ENCODE results near the gene IL16.

Gene IL16

DNA sequence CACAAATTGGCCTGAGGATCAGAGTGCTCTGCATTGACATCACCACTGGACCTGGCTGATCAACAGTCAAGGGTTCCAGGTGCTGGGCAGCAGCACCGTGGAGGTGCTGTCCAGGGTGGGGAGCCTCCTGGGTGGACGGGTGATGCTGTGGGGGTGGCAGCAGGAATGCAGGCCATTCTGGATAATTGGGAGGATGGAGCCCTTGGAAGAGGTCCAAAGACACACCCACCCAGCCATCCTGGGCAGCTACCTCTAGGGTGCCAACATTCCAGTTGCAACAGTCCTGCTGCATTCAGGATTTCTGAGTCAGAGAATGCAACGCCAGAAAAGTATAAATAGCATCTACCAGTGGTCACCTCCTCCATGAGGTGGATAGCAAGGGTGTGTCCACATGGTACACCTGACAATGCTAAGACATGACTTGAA, 100.5 kb downstream of the IL16 start:
- DNase-seq = no peak

DNA sequence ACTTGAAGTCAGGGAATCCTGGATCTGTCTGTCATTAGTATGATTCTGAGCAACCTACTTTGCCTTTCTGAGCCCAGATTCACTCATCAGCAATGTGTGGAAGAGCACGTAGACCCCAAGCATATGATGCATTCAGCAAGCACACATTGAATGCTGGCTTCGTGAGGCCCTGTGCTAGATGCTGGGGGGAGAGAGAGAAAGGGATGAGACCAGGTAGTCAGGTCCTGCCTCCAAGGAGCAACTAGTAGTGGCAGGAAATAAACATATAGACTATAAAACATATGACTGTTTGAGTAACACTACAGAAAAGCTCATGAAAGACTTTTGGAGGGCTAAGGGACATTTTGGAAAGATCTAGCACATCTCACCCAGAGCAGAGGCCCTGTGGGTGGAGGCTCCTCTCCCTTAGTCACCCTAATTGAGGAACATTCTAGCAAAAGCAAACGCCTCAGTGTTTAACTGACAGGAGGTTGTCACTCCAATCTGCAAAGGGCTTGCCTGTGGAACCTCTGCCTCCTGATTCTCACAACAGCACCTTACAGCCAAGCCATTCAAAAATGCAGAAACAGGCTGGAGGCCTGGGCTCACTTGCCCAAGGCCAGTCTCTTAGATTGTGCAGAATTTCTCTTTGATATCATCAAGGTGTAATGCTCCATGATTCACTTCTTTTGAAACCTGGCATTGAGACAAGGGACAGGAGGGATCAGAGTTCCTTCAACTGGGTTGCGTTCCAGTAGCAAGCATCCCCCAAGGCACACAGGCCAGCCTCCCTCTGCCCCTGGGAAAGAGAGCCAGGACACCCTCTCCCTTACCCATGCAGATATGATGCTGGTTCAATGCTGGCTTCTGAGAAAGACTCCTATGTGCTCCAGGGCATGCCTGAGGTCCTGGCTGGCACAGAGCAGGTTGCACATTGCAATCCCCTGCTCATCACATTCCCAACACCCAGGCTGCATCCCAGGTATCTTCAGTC, 101.2 kb downstream of the IL16 start:
- DNase-seq = no peak

DNA sequence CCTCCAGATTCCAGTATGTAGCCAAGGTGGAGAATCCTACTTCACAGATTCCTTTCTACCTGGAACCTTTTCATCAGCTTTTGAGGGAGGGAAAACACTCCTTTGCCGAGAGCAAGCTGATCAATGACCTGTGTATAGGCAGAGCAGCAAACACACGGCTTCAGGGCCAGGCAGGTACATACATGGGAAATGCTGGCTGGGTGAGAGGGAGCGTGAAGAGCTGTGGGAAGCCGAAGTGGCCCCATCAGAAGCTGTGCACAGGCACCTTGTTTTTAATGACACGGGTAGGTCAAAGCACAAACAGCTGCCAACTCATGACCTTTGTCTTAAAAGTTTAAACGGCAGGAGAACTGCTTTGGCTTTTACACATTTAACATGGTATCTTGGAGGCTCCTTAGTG, 101.9 kb downstream of the IL16 start:
- no peak for DNase-seq

DNA sequence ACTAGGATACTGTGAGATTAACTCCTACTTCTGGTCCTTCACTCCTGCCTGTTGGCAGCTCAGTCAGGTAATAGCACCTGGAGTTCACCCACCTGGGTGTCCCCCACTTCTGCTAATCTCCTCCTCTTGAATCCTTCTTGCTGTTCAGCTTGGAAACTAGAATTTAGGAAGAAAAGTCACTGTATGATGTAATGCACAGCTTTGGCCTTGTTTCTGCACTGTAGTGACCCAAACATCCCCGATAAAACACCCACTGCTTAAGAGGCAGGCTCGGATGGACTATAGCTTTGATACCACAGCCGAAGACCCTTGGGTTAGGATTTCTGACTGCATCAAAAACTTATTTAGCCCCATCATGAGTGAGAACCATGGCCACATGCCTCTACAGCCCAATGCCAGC, 102.5 kb downstream of the IL16 start:
- no peak for DNase-seq

DNA sequence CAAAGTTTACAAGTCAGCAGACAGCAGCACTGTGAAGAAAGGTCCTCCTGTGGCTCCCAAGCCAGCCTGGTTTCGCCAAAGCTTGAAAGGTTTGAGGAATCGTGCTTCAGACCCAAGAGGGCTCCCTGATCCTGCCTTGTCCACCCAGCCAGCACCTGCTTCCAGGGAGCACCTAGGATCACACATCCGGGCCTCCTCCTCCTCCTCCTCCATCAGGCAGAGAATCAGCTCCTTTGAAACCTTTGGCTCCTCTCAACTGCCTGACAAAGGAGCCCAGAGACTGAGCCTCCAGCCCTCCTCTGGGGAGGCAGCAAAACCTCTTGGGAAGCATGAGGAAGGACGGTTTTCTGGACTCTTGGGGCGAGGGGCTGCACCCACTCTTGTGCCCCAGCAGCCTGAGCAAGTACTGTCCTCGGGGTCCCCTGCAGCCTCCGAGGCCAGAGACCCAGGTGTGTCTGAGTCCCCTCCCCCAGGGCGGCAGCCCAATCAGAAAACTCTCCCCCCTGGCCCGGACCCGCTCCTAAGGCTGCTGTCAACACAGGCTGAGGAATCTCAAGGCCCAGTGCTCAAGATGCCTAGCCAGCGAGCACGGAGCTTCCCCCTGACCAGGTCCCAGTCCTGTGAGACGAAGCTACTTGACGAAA, 103.1 kb downstream of the IL16 start:
- DNase-seq = no peak

DNA sequence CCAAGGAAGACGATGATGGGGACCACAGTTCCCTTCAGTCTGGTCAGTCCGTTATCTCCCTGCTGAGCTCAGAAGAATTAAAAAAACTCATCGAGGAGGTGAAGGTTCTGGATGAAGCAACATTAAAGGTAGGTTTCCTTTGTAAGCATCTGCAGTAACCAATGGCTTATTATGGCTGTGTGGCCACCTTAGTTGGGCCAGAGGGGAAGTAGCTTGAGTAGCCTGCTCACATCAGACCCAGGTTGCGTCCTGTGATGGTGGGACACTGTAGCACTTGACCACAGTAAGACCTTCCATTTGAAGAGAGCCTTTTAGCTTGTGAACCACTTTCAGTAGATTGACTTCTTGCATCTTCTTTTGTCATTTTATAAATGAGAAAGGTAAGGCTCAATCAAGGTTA, 104.7 kb downstream of the IL16 start:
- DNase-seq = no peak

DNA sequence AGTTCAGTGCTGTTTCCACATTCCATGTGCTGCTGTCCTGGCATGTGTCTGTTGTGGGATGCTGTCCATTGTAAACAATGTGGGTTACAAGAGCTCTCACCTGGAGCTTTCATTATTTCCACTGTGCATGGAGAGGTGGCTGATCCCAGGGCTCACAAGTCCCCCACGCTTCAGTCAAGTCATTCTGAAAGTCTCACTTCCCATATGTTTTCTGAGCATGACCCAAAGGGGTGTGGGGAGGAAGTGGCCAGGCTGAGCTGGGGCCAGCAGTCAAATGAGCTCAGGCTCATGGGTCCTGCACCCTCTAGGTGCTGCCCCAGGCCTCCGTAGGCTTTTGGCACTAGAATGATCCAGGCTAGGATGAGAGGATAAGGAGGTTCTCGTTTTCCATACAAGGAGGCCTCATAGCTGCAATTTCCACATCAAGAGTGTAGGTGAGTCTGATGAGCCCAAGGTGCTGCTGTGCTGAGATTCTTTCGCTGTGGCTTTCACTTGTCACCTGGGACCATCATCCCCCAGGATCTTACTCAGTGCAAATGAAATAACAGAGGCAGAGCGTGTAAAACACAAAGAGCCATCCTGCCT, 105.2 kb downstream of the IL16 start:
- no peak for DNase-seq

DNA sequence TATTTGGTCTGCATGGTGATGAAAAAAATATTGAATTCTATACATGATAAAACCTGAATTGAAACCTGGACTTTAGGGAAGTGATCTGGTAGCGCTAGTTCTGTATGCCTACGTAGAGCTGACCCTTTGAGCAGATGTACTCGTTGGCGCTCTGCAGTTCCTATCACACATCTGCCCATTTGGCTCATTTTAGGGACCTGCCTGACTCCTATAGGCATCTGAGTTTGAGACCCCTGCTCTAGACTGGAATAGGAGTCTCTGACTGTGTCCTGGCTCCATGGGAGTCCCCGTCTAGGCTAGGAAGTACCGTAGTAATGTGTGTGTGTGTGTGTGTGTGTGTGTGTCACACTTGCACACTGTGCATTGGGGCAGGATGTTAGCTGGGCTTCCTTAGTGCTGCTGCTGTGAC, 106.0 kb downstream of the IL16 start:
- no peak for DNase-seq

DNA sequence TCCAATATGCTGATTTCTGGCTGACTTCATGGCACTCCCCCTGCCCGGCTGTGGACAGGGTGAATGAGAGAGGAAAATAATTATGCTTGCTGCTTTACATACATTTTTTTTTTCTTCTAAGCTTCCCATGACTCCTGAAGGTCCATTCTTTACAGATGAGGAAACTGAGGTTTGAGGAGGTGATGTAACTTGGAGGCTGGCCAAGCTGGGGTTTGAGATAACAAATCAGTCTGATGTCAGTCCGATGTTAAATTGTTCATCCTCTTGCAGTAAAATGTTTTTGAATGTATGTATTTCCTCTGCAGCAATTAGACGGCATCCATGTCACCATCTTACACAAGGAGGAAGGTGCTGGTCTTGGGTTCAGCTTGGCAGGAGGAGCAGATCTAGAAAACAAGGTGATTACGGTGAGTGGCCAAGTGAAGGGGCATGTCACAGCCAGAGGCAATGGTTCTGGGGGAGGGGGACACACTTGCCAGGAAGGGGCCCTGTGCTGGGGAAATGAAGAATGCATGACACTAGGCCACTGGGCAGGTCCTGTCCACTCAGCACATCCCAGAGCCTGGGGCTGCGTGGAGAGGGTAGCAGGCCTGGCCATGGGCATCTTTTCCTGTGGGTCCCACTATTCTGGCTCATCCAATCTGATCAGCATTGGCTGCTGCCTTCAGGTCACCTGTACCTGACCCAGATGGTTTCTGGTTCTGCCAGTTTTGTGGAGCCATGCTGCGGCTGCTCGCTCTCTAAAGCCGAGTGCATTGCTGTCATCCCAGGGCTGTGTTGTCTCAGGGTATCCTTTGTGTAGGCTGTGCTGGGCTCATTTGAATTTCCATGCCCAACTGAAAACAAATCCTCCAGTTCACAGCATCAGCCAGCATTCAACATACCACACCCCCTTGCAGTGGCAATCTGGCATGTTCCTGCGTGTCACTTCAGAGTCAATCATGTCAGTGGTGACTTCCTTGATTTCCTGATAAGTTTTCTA, 106.9 kb downstream of the IL16 start:
- no peak for DNase-seq

DNA sequence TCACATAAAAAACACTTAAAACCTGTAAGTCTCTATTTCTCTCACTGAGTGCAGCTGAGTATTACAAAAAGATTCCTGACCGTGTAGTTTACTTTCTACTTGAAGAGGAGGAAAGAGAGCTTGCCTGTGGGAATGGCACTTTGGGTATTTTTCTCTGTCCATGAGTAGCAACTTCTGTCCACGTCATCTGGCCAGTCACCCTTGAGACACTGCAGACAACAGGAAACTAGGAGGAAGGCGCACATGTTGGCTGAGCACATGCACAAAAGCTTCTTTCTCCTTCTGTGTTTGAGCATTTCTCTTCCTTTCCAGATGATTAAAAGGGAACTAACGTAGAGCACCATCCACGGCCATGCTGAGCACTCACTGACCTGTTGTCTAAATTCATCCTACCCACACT, 107.5 kb downstream of the IL16 start:
- DNase-seq = no peak

DNA sequence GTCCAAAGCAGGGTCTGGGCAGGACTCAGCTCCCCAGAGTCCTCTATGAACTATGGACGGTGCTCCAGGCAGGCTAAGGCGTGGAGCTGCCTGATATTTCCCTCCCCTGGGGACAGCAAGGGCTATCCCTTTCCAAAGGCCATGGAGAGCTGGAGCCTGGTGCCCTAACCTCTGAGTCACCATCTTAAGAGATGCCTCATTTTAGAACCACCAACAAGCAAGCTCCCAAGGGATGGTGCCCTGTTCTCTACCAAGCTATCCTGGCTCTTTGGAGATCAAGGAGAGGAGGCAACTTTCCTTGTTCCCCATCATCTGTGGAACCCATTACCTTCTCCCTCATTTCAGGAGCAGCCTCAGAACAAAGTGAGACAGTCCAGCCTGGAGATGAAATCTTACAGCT, 111.6 kb downstream of the IL16 start:
- DNase-seq = no peak

DNA sequence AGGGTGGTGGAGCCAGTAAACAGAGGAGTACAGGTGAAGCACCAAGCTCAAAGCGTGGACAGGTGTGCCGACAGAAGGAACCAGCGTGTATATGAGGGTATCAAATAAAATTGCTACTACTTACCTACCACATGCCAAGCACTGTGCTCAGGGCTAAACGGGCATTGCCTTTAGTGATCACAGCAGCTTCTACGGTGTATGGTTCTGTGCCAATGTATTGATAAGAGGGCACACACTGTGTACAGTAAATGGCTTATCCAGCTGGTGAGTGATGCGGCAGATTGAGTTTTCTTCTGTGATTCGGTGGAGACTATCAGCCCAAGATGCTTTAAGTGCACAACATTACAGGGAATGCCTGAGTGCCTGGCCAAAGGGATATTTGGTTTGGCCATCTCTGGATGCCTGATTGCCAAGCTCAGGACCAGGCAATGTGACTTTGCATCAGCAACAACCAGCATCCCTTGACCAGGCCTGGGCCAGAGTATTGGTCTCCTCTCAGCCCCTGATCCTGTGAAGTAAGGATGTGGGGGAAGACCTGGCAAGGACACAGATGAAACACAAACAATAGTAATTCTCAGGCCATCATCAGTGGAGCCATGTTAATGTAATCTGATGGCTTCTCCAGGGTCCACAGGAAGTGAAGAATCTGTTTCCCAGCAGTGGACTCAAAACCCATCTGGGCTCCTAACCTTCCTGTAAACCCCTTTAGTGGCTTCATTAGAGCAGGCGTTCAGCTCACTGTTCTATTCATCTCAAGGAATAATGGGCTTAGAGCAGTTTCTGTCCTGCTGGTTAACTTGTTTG, 113.2 kb downstream of the IL16 start:
- no peak for DNase-seq

DNA sequence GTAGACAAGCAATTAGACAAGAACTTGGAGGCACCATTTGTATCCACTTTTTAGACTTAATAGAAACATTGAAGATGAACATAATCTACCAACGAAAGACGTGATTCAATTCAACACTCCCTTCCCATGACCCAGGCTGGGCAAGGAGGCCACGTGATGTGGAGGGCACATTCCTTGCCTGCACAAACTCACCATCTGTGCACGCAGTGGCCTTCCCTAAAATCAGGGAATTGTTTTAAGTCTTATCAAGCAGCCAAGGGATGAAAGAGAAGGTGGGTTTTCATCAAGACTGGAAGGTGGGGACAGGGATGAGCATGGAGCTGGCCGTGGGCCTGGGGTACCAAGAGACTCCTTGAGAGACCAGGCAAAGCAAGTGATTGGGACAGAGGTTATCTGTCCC, 113.8 kb downstream of the IL16 start:
- DNase-seq = no peak

DNA sequence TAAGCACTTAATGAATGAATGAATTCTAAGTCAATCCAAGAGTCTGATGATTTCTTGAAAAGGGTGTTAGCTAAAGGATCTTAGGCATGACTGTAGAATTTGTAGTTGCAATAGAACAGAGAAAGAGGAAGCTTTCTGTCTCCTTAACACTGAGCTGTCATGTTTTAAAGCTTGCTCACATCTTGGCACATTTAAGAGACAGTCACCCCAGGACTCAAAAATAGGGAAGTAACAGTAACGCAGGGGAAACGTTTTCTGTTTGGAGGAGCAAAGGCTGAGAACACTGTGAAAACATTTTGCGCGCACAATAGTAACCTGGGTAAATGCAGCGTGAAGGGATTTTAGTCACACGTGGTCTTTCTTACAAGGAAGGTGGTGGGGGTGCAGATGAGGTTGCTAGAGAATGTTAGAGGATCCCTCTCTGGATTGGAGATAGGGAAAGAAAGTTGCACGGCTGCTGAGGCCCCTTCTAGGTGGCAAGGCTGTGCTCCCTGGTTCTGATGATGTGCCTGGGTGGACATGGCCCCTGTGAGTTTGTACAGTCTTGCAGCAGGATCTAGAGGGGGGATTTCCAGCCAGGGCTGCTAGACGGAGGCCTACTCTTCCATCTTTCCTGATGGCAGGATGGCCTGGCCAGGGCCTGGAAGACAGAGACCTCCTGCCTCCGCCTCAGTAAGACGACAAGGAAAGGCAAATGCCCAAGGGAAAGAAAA, 115.2 kb downstream of the IL16 start:
- DNase-seq = no peak

DNA sequence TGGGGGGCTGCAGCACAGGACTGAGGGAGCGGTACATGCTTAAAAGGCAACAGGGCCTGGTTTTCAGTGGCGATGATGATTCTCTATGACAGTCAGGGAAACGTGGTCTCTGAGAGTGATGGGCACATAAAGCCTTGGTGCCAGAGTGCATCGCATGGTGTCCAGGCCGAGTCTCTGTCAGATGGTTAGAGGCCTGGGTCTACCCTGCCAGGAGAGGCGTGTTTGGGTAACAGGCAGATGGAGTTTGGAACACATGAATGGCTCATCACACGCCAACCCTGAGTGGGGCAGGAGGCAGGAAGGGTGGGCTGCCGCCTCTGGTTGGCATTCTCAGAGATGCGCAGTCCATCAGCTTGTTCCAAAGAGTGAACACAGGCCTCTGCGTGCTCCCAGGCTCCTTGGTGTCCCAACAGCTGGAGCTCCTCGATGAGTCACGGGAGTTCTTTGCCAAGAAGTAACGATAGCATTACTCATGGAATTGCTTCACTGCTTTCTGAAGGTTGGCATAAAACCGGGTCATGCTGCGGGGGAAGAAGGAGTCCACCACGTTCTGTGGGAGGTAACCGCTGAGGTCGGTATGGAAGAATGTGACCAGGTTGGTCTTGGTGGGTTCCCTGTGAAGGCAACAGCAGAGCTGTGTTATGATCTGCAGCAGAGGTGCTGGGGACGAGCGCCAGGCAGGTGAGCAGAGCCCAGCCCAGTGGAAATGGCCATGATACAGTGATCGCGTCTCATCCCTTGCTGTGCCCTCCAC, 116.3 kb downstream of the IL16 start:
- DNase-seq = no peak

DNA sequence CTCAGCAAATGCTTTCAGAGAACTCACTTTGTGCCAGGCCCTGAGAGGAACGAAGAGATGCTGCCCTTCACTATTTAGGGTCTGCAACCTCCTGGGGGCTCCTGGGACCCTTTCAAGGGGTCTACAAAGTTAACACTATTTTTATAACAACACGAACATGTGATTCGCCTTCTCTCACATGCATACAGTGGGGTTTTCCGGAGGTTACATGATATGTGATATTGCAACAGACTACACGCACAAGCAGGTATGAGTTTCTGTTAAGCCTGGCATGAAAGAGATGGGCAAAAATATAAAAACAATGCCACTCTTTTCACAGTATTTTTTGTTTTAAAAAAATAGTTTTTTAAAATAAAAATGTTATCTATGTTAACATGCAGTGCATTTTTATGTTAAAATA, 117.0 kb downstream of the IL16 start:
- DNase-seq = no peak

DNA sequence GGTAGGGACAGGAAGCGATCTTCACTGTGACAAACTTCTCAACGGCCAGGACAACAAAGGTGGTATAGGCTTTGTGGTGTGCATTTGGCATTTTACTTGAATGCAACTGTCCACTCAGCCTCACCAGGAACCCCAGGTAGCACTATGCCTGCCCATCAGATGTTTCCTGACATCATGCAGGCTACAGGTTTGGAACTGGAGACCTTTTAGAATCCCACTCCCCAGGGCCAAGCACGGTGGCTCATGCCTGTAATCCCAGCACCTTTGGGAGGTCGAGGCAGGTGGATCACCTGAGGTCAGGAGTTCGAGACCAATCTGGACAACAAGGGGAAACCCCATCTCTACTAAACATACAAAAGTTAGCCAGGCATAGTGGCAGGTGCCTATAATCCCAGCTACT, 117.7 kb downstream of the IL16 start:
- no peak for DNase-seq

DNA sequence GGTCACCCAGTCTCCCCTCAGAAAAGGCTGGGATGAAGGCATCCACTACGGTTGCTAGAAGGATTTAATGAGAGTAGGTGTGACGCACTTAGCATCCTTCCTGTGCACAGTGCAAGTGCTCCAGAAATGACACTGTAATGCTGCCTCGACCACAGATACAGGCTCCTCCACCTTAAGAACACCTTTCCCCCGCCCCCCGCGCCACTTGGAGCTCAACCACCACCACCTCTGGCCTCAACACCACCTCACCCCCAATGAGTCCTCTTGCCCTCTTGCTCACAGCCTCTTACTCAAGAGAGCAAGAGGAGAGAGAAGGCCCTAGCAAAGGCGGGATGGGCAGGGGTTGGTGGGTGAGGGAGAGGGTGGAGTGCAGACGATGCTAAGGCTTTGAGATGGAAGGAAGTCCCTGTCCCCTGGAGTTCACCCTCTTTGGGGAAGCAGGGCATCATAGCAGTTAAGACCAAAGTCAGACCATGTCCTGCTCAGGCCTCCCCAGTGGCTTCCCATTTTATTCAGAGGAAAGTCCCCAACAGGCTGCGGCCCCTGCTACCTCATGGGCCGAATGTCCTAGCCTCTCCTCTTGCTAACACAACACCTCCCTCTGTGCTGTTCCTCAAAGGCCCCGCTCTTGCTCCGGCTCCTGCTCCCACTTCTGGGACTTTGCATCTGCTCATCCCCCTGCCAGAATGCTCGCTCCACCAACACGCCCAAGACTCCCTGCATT, 118.9 kb downstream of the IL16 start:
- no peak for DNase-seq

DNA sequence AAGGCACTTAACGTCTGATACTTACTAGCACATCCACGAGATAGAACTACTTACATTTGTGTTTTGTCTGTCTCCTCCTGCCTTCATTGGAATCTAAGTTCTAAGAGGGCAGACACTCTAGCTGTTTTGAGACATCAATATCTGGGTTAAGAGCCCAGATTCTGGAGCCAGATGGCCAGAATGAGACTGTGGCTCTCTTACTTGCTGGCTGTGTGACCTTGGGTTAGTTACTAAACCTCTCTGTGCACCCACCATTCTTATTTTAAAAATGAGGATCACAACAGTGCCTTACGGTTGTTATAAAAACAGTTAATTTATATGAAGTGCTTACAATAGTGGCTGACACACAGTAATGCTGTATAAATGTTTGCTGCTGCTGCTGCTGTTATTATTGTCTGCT, 119.6 kb downstream of the IL16 start:
- DNase-seq = no peak

DNA sequence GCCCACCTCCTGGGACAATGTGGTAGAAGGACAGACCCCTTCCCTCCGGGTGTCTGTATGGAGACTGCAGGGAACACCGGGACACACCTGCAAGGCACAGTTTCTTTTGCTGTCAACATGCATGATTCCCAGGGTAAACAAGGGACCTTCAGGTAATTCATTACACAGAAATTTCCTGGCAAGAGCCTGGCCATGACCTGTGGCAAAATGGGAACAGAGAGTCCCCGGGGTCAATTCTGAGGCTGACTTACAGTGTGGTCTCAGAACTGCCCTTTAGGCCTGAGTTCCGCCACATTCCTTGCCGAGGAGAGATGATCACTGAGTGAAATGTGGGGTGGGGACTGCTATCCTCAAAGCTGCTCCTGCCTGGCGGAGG, 121.0 kb downstream of the IL16 start:
- no peak for DNase-seq

All from NCI-H187 treated with DMSO at 0.1 percent for 48 hours (cell line).